Prostate gland (tissue), 2 donors: ENCODE measurements around the gene SLC25A1. TPM values are rescaled to one million over a fixed set of nuclear protein-coding genes. Genes with fewer than 3 reads are reported as not detected.

Source experiments
- DNase-seq: peaks from one replicate; pipeline ENCODE4 v3.0.0-alpha.2; 2019; ENCODE audit warnings: low spot score
- H3K27ac ChIP-seq, 2 donors: fragments of 200-600 bp; sonication (generic); 2 replicates each; pipeline ENCODE4 v1.5.1; 2017 to 2019
- H3K27me3 ChIP-seq: fragments of 200-600 bp; sonication (generic); replicated peaks from 2 replicates; pipeline ENCODE4 v1.5.1; 2019; ENCODE audit not compliant: insufficient read depth
- H3K36me3 ChIP-seq, 2 donors: fragments of 200-600 bp; sonication (generic); 1 replicate in 1 of 2; 2 replicates in 1 of 2; pipeline versions ENCODE4 v1.5.1 to v1.8.1; 2017 to 2019
- H3K4me1 ChIP-seq: fragments of 200-600 bp; sonication (generic); replicated peaks from 2 replicates; pipeline ENCODE4 v1.5.1; 2019
- H3K4me3 ChIP-seq, 2 donors: fragments of 200-600 bp; sonication (generic); 2 replicates each; pipeline ENCODE4 v1.5.1; 2017 to 2019
- H3K9me3 ChIP-seq: fragments of 200-600 bp; sonication (generic); 2 replicates; pipeline ENCODE4 v1.5.1; 2017
- POLR2A ChIP-seq: fragments of 450-650 bp; IDR thresholded peaks from one replicate; pipeline ENCODE4 v1.6.1; 2016; ENCODE audit warnings: antibody characterized with exemption, mild to moderate bottlenecking
- POLR2AphosphoS5 ChIP-seq: sonication (generic); formaldehyde crosslinking; IDR thresholded peaks from one replicate; pipeline ENCODE4 v1.6.1; 2017; ENCODE audit warnings: antibody characterized with exemption
- WGBS: methylation state at CpG from one replicate; pipeline ENCODE4 v1.1.5; 2018; 5-methylcytosine and 5-hydroxymethylcytosine counted together
- intact Hi-C: fragments of 100-400 bp; cut with DNase I; formaldehyde crosslinking; loops from one replicate; pipeline ENCODE4 v1.14.2; 2022
- total RNA-seq, 2 donors: library from RNA; depleted of rRNA; stranded (reverse); fragments of >200 nt; gene quantifications; one replicate each; pipeline ENCODE4 v1.1.0, GENCODE V29; 2016
- TF ChIP-seq, protein P1 (sequence below), 4 experiments: fragments of 200-600 bp in 2 of 4; fragments of 450-650 bp in 2 of 4; sonication (generic) in 2 of 4; IDR thresholded peaks; 1 replicate in 3 of 4; 2 replicates in 1 of 4; pipeline ENCODE4 v1.5.1; 2016 to 2019; ENCODE audit warnings: antibody characterized with exemption in 4 of 4, mild to moderate bottlenecking in 2 of 4, moderate library complexity in 2 of 4

The SLC25A1 gene
- total RNA-seq, 2 donors from 2014 or later: 79.1 to 113 TPM

DNA sequence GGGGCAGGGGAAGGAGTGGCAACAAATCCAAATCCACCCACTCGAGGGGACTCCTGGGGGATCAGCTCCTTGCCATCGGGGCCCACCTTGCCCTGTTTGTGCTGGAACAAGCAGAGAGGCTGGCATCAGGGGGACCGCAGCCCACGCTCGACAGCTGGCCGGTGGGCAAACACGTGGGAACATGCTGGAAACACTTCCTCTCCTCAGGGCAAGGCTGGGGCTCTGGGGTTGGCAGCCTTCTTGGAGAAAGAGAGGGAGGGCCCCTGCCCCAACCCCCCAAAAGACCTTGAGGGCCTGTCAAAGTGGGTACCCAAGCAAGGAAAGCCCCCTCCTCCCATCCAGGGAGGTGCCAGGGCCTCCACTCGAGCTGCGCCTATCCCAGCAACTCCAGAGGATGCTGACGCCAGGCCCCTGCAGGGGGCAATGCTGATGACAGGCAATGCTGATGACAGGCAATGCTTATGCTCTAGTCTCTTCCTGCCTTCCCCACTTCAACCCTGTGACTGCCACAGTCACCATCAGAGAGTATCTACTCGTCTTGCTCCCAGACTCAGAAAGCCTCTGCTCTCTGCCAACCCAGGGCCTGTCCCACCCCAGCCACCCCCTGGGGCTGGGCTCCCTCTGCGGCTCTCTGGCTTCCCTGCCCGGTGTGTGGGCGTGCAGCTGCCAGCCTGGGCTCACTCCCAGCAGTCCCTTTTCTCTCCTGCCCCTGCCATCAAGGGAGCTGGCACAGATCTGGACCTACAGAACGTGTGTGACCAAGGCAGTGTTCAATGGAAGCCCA, 40.1 kb downstream of the SLC25A1 start:
- H3K27me3 ChIP-seq: no peaks in the 10 kb centered on the region
- intact Hi-C loops: no loop called here
- peaks cover 0 to 32% of the 10 kb centered on the region in 2 donors for H3K36me3 ChIP-seq

GRCh38 chr22:19137384-19138216, 40.9 kb downstream of the SLC25A1 start:
- Histone ChIP-seq H3K4me3 (no peak overlapping the region), H3K36me3 (peaks cover 0 to 37% of the 10 kb centered on the region in 2 donors), H3K9me3 (no peaks in the 10 kb centered on the region), H3K27ac (no peak overlapping the region), H3K4me1 (no peaks in the 10 kb centered on the region), H3K27me3 (no peaks in the 10 kb centered on the region)
- intact Hi-C loops: no loop called here
- no peak for DNase-seq
- TF ChIP-seq POLR2A: no peak
- no peak for TF ChIP-seq POLR2AphosphoS5
- TF ChIP-seq, protein P1, sequence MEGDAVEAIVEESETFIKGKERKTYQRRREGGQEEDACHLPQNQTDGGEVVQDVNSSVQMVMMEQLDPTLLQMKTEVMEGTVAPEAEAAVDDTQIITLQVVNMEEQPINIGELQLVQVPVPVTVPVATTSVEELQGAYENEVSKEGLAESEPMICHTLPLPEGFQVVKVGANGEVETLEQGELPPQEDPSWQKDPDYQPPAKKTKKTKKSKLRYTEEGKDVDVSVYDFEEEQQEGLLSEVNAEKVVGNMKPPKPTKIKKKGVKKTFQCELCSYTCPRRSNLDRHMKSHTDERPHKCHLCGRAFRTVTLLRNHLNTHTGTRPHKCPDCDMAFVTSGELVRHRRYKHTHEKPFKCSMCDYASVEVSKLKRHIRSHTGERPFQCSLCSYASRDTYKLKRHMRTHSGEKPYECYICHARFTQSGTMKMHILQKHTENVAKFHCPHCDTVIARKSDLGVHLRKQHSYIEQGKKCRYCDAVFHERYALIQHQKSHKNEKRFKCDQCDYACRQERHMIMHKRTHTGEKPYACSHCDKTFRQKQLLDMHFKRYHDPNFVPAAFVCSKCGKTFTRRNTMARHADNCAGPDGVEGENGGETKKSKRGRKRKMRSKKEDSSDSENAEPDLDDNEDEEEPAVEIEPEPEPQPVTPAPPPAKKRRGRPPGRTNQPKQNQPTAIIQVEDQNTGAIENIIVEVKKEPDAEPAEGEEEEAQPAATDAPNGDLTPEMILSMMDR (IDR thresholded peaks at IDR 0.05): no peak
- 93% methylated on average over 11 of the region's 11 CpGs for WGBS

More for the DNA sequence above, 40.1 kb downstream of the SLC25A1 start:
- 79% methylated on average over 15 of the region's 15 CpGs for WGBS
- no peak for DNase-seq
- TF ChIP-seq POLR2AphosphoS5 (no peak), POLR2A (no peak)
- TF ChIP-seq, protein P1 (IDR thresholded peaks at IDR 0.05): no peak
- H3K27ac ChIP-seq: no peak overlapping the region
- H3K4me3 ChIP-seq: no peak overlapping the region
- no peaks in the 10 kb centered on the region for H3K9me3 ChIP-seq
- H3K4me1 ChIP-seq: no peaks in the 10 kb centered on the region

- no peak for TF ChIP-seq POLR2A
- TF ChIP-seq, protein P1 (IDR thresholded peaks at IDR 0.05): no peak
- TF ChIP-seq POLR2AphosphoS5: no peak
- Histone ChIP-seq H3K4me1 (no peaks in the 10 kb centered on the region), H3K27me3 (no peaks in the 10 kb centered on the region), H3K4me3 (no peak overlapping the region), H3K36me3 (peaks cover 0 to 34% of the 10 kb centered on the region in 2 donors), H3K9me3 (no peaks in the 10 kb centered on the region), H3K27ac (no peak overlapping the region)
- DNase-seq: no peak
- WGBS: 94% methylated on average over 10 of the region's 10 CpGs
- intact Hi-C loops: no loop called here
These were observed 41.6 kb downstream of the SLC25A1 start for GRCh38 chr22:19136915-19137314.

DNA sequence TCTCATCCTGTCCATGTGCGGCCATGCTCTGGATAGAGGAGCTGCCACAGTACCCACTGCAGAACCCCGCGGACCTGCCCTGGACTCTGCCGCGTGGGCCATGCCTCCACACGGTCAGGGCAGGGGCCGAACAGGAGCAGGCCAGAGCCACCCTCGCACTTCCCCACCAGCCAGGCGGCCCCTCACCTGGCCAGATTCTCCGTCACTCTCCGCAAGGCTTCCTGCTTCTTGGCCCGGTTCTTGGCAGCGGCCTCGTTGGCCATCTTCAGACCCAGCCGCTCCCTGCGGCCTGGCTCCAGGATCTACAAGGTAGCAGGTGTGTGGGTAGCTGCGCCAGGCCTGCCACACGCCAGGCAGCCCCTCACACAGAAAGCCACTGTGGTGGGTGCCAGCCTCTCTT, 43.7 kb downstream of the SLC25A1 start:
- DNase-seq: no peak
- intact Hi-C loops: no loop called here

More for the DNA sequence above, 43.7 kb downstream of the SLC25A1 start:
- H3K4me3 ChIP-seq: no peak overlapping the region
- WGBS: 89% methylated on average over 18 of the region's 18 CpGs
- no peak overlapping the region for H3K27ac ChIP-seq
- peaks cover 0 to 33% of the 10 kb centered on the region in 2 donors for H3K36me3 ChIP-seq
- no peaks in the 10 kb centered on the region for H3K4me1 ChIP-seq
- no peaks in the 10 kb centered on the region for H3K9me3 ChIP-seq
- TF ChIP-seq POLR2AphosphoS5 (no peak), POLR2A (no peak)
- TF ChIP-seq, protein P1 (IDR thresholded peaks at IDR 0.05): no peak
- H3K27me3 ChIP-seq: no peaks in the 10 kb centered on the region
